ENCODE data around the gene AHNAK. TPM values are rescaled to one million over a fixed set of nuclear protein-coding genes. Genes with fewer than 3 reads are reported as not detected.

Gene AHNAK
- polyA plus RNA-seq, 1 experiment, result 231 TPM

GRCh38 chr11:62471603-62472002, 75.0 kb downstream of the AHNAK start:
- POLR2A ChIA-PET, result no interaction called here
- H3K9me3 ChIP-seq (ENCODE audit: control insufficient read depth, insufficient read depth, low read length), result no peaks in the 10 kb centered on the region
- DNase-seq (ENCODE audit: low read depth, low spot score), result no peak
- no peak for TF ChIP-seq CTCF (IDR thresholded peaks at IDR 0.05; ENCODE audit: low read depth, low read length)
- CTCF ChIA-PET, result no interaction called here
- H3K27me3 ChIP-seq (ENCODE audit: control insufficient read depth, insufficient read depth, low read length), result no peaks in the 10 kb centered on the region
- H3K4me3 ChIP-seq (ENCODE audit: low read depth, low read length), result no peak overlapping the region
- H3K27ac ChIP-seq (ENCODE audit: low read depth, low read length), result no peak overlapping the region

DNA sequence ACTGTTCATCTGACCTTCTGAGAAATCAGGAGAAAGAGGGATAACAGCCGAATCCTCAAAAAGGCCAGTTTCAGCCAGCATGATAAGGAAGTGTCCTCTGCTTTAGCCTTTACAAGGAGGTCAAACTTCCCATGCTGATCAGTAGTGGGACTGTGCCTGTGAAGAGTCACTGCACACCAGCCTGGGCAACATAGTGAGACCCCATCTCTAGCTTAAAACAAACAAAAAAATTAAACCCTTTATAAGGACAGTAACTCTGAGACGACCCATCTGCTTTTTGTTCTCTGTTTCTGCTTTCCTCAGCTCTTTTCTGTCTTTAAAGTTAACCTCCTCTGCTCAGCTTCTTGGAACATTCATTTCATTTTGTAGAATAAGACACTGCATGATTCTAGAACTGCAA, 78.0 kb downstream of the AHNAK start:
- Histone ChIP-seq H3K27ac (ENCODE audit: low read depth, low read length) (no peak overlapping the region), H3K4me3 (ENCODE audit: low read depth, low read length) (no peak overlapping the region), H3K9me3 (ENCODE audit: control insufficient read depth, insufficient read depth, low read length) (no peaks in the 10 kb centered on the region), H3K27me3 (ENCODE audit: control insufficient read depth, insufficient read depth, low read length) (no peaks in the 10 kb centered on the region)
- CTCF ChIA-PET, result interaction anchor here (1.9 kb wide), 1 partner anchor 44 kb away, joined by 8 read pairs; no protein-coding TSS in a partner anchor
- TF ChIP-seq CTCF (IDR thresholded peaks at IDR 0.05; ENCODE audit: low read depth, low read length), result no peak
- POLR2A ChIA-PET, result no interaction called here
- DNase-seq (ENCODE audit: low read depth, low spot score), result no peak

DNA sequence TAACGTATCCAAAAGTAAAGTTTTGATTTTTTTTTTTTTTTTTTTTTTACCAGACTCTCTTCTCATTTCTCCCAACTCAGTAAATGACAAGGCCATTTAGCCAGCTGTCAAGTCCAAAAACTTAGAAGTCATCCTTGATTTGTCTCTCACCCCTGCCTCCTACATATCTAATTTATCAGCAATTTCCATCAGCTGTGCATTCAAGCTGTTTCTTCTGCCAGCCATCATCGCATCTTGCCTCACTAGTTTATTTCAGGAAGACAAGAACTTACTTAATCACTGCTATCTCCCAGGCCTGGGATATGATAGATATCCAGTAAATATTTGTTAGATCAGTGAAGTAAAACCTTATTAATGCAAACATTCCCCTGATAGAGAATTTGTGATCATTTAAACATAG, 80.2 kb downstream of the AHNAK start:
- Histone ChIP-seq H3K27ac (ENCODE audit: low read depth, low read length) (no peak overlapping the region), H3K9me3 (ENCODE audit: control insufficient read depth, insufficient read depth, low read length) (no peaks in the 10 kb centered on the region), H3K27me3 (ENCODE audit: control insufficient read depth, insufficient read depth, low read length) (no peaks in the 10 kb centered on the region), H3K4me3 (ENCODE audit: low read depth, low read length) (no peak overlapping the region)
- no peak for DNase-seq (ENCODE audit: low read depth, low spot score)
- TF ChIP-seq CTCF (IDR thresholded peaks at IDR 0.05; ENCODE audit: low read depth, low read length), result no peak
- ChIA-PET CTCF (interaction anchor here (0.7 to 1.3 kb wide), 3 partner anchors 38 to 77 kb away, joined by 3 to 7 read pairs (median 6); no protein-coding TSS in a partner anchor), POLR2A (no interaction called here)

DNA sequence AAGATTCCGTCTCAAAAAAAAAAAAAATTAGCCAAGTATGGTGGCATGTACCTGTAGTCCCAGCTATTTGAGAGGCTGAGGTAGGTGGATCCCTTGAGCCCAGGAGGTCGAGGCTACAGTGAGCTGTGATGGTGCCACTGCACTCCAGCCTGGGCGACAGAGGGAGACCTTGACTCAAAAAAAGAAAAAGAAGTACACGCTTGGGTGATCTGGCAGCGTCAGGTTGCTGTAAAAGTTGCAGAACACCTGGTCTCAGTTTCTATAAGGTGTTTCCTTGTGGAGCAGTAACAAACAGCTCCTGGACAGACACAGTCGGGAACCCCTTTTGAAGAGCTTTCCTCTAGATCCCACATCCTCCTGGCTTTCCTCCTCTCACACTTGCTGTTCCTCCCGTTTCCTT, 82.0 kb downstream of the AHNAK start:
- H3K27ac ChIP-seq (ENCODE audit: low read depth, low read length), result no peak overlapping the region
- ChIA-PET POLR2A (no interaction called here), CTCF (no interaction called here)
- H3K9me3 ChIP-seq (ENCODE audit: control insufficient read depth, insufficient read depth, low read length), result no peaks in the 10 kb centered on the region
- no peaks in the 10 kb centered on the region for H3K27me3 ChIP-seq (ENCODE audit: control insufficient read depth, insufficient read depth, low read length)
- TF ChIP-seq CTCF (IDR thresholded peaks at IDR 0.05; ENCODE audit: low read depth, low read length), result no peak
- DNase-seq (ENCODE audit: low read depth, low spot score), result no peak
- no peak overlapping the region for H3K4me3 ChIP-seq (ENCODE audit: low read depth, low read length)

GRCh38 chr11:62463121-62463542, 83.5 kb downstream of the AHNAK start:
- ChIA-PET POLR2A (interaction anchor here (0.7 kb wide), 1 partner anchor 44 kb away, joined by 10 read pairs; no protein-coding TSS in a partner anchor), CTCF (interaction anchor here (0.6 to 1.6 kb wide), 5 partner anchors 18 to 355 kb away, joined by 3 to 4 read pairs (median 3); no protein-coding TSS in a partner anchor)
- TF ChIP-seq CTCF (IDR thresholded peaks at IDR 0.05; ENCODE audit: low read depth, low read length), result no peak
- no peaks in the 10 kb centered on the region for H3K27me3 ChIP-seq (ENCODE audit: control insufficient read depth, insufficient read depth, low read length)
- no peak overlapping the region for H3K4me3 ChIP-seq (ENCODE audit: low read depth, low read length)
- no peak overlapping the region for H3K27ac ChIP-seq (ENCODE audit: low read depth, low read length)
- no peaks in the 10 kb centered on the region for H3K9me3 ChIP-seq (ENCODE audit: control insufficient read depth, insufficient read depth, low read length)
- no peak for DNase-seq (ENCODE audit: low read depth, low spot score)
